HG02981 (cell line): ENCODE data around the gene MGAT4A.
"Not testable (repeated sequence)": the region's sequence is repeated elsewhere in the genome, so short reads cannot be mapped to it uniquely, and the experiment has no call there.

Source experiments
- ATAC-seq: cut with Tn5 transposase; IDR thresholded peaks from one replicate; pipeline ENCODE4 v1.9.1; 2021; ENCODE audit warnings: mild to moderate bottlenecking, moderate library complexity; ENCODE audit not compliant: unreplicated experiment

Gene MGAT4A

GRCh38 chr2:98659491-98659840, 71.5 kb downstream of the MGAT4A start:
- not testable (repeated sequence) for ATAC-seq

- no peak for ATAC-seq
Observed at GRCh38 chr2:98658816-98659490, 72.0 kb downstream of the MGAT4A start.

GRCh38 chr2:98656800-98657199, 74.1 kb downstream of the MGAT4A start:
- no peak for ATAC-seq

GRCh38 chr2:98654699-98655495, 76.0 kb downstream of the MGAT4A start:
- ATAC-seq: no peak

- no peak for ATAC-seq
Observed at GRCh38 chr2:98650998-98651397, 79.9 kb downstream of the MGAT4A start.

- ATAC-seq: no peak
Observed at GRCh38 chr2:98649992-98650375, 80.9 kb downstream of the MGAT4A start.

GRCh38 chr2:98649135-98649991, 81.6 kb downstream of the MGAT4A start:
- ATAC-seq: no peak

- no peak for ATAC-seq
Observed at GRCh38 chr2:98648451-98648850, 82.5 kb downstream of the MGAT4A start.

GRCh38 chr2:98647636-98648035, 83.3 kb downstream of the MGAT4A start:
- no peak for ATAC-seq

- no peak for ATAC-seq
Observed at GRCh38 chr2:98643496-98644100, 87.3 kb downstream of the MGAT4A start.

GRCh38 chr2:98637401-98638147, 93.4 kb downstream of the MGAT4A start:
- ATAC-seq: peak; percentile 70

GRCh38 chr2:98634406-98635092, 96.4 kb downstream of the MGAT4A start:
- ATAC-seq: no peak

- ATAC-seq: no peak
Observed at GRCh38 chr2:98632351-98632750, 98.6 kb downstream of the MGAT4A start.

- no peak for ATAC-seq
Observed at GRCh38 chr2:98623657-98624056, 107.3 kb downstream of the MGAT4A start.

GRCh38 chr2:98617149-98617548, 113.8 kb downstream of the MGAT4A start:
- ATAC-seq: no peak

- ATAC-seq: no peak
Observed at GRCh38 chr2:98615481-98615880, 115.5 kb downstream of the MGAT4A start.

- no peak for ATAC-seq
Observed at GRCh38 chr2:98614024-98614739, 116.8 kb downstream of the MGAT4A start.

GRCh38 chr2:98608962-98609604, 121.8 kb downstream of the MGAT4A start:
- ATAC-seq: no peak
